Endothelial cell of umbilical vein (primary cell): ENCODE measurements around the gene MICAL3. TPM values are rescaled to one million over a fixed set of nuclear protein-coding genes. Genes with fewer than 3 reads are reported as not detected.

Experiments used
- BruUV-seq: library from RNA; stranded (reverse); fragments of 400-500 nt; replicated peaks from 2 replicates; lab custom pipeline; 2021; lab: Mats Ljungman, UMichigan
- CTCF ChIA-PET: fragments of 300-600, 350-600 bp; sonication (Branson Sonifier 250); formaldehyde crosslinking; loops from one replicate; lab custom pipeline; 2021; ENCODE audit warnings: antibody characterized with exemption, inconsistent platforms; lab: Charles Lee
- POLR2A ChIA-PET: fragments of 300-600, 350-600 bp; sonication (Branson Sonifier 250); formaldehyde crosslinking; loops from one replicate; lab custom pipeline; 2021; ENCODE audit warnings: antibody characterized with exemption, inconsistent platforms; lab: Charles Lee
- DNase-seq: peaks from one replicate; pipeline ENCODE4 v3.0.0-alpha.2; 2011; ENCODE audit warnings: low read depth, low spot score
- FAIRE-seq: peaks from 2 replicates; lab custom pipeline; 2011; peaks lifted over from hg19 to GRCh38; lab: Jason Lieb, UNC
- H2AFZ ChIP-seq: 2 replicates; pipeline ENCODE4 v1.6.0; 2012; ENCODE audit warnings: low read depth, low read length, control low read depth, inconsistent platforms
- H3K27ac ChIP-seq: 2 replicates; pipeline ENCODE4 v1.5.1; 2011; ENCODE audit warnings: low read depth, mild to moderate bottlenecking, control low read depth, low read length, moderate library complexity; ENCODE audit not compliant: insufficient read depth
- H3K27me3 ChIP-seq, 2 experiments: 2 replicates each; pipeline versions ENCODE4 v1.6.0 to v1.6.1; 2011; ENCODE audit warnings: low read length in 2 of 2, mixed read lengths in 1 of 2; ENCODE audit not compliant: control insufficient read depth in 2 of 2, insufficient read depth in 2 of 2
- H3K36me3 ChIP-seq, 2 experiments: 2 replicates in 1 of 2; 3 replicates in 1 of 2; pipeline ENCODE4 v1.5.1; 2011; ENCODE audit warnings: low read length in 2 of 2, mild to moderate bottlenecking in 1 of 2, moderate library complexity in 1 of 2; ENCODE audit not compliant: control insufficient read depth in 2 of 2, insufficient read depth in 2 of 2; ENCODE audit errors: extremely low read depth in 1 of 2
- H3K4me1 ChIP-seq: 3 replicates; pipeline ENCODE4 v1.5.1; 2011; ENCODE audit warnings: mild to moderate bottlenecking, low read length; ENCODE audit not compliant: control insufficient read depth, insufficient read depth; ENCODE audit errors: extremely low read depth
- H3K4me2 ChIP-seq: 2 replicates; pipeline ENCODE4 v1.6.1; 2011; ENCODE audit warnings: low read length, control low read depth, mixed read lengths; ENCODE audit not compliant: insufficient read depth
- H3K4me3 ChIP-seq, 3 experiments: fragments of 200-600 bp in 1 of 3; sonication (generic), shearing (Covaris generic) in 1 of 3; replicated peaks in 1 of 3; 2 replicates each; pipeline ENCODE4 v1.5.1; 2011 to 2016; ENCODE audit warnings: control low read depth in 3 of 3, low read length in 3 of 3, mild to moderate bottlenecking in 2 of 3, inconsistent platforms in 1 of 3, low read depth in 1 of 3, moderate library complexity in 1 of 3; ENCODE audit not compliant: insufficient read depth in 1 of 3
- H3K79me2 ChIP-seq: 2 replicates; pipeline ENCODE4 v1.6.0; 2012; ENCODE audit warnings: low read length, inconsistent platforms; ENCODE audit not compliant: control insufficient read depth, insufficient read depth
- H3K9ac ChIP-seq: replicated peaks from 2 replicates; pipeline ENCODE3; 2011; ENCODE audit warnings: low read length, control low read depth; ENCODE audit not compliant: insufficient read depth; ENCODE audit errors: extremely low read depth
- H3K9me1 ChIP-seq: replicated peaks from 3 replicates; pipeline ENCODE4 v1.6.0; 2011; ENCODE audit warnings: mild to moderate bottlenecking, low read length; ENCODE audit not compliant: control insufficient read depth, insufficient read depth; ENCODE audit errors: extremely low read depth
- H3K9me3 ChIP-seq: replicated peaks from 2 replicates; pipeline ENCODE4 v1.5.1; 2012; ENCODE audit warnings: low read length, inconsistent platforms; ENCODE audit not compliant: control insufficient read depth, insufficient read depth
- H4K20me1 ChIP-seq: replicated peaks from 2 replicates; pipeline ENCODE3; 2011; ENCODE audit warnings: mild to moderate bottlenecking, low read length; ENCODE audit not compliant: control insufficient read depth, insufficient read depth; ENCODE audit errors: extremely low read depth
- CTCF ChIP-seq, 2 donors: IDR thresholded peaks; 1 replicate in 1 of 2; 2 replicates in 1 of 2; pipeline ENCODE4 v1.5.1; 2011; ENCODE audit warnings: low read length in 2 of 2, mild to moderate bottlenecking in 2 of 2, moderate library complexity in 2 of 2, control low read depth in 1 of 2, inconsistent platforms in 1 of 2, low read depth in 1 of 2; ENCODE audit not compliant: insufficient read depth in 1 of 2; ENCODE audit errors: extremely low read depth in 1 of 2
- EZH2 ChIP-seq: IDR thresholded peaks from 2 replicates; pipeline ENCODE4 v1.6.1; 2012; ENCODE audit warnings: borderline replicate concordance, low read depth, mild to moderate bottlenecking, moderate library complexity, low read length, inconsistent platforms; ENCODE audit not compliant: severe bottlenecking
- FOS ChIP-seq: IDR thresholded peaks from 2 replicates; pipeline ENCODE4 v1.6.1; 2011; ENCODE audit warnings: mild to moderate bottlenecking, low read length, moderate library complexity, borderline replicate concordance; ENCODE audit not compliant: insufficient read depth
- GATA2 ChIP-seq: IDR thresholded peaks from 2 replicates; pipeline ENCODE4 v1.7.0; 2011; ENCODE audit warnings: low read depth, mild to moderate bottlenecking, moderate library complexity, mixed read lengths, low read length; ENCODE audit not compliant: insufficient read length, insufficient read depth
- JUN ChIP-seq: IDR thresholded peaks from 2 replicates; pipeline ENCODE4 v1.6.1; 2011; ENCODE audit warnings: borderline replicate concordance, low read depth; ENCODE audit not compliant: insufficient read length, insufficient read depth
- MAX ChIP-seq: IDR thresholded peaks from 2 replicates; pipeline ENCODE4 v1.6.1; 2011; ENCODE audit not compliant: insufficient read depth, insufficient read length
- MYC ChIP-seq: IDR thresholded peaks from one replicate; pipeline ENCODE4 v1.6.1; 2011; ENCODE audit warnings: mild to moderate bottlenecking, low read depth, low read length
- POLR2A ChIP-seq: IDR thresholded peaks from 2 replicates; pipeline ENCODE4 v1.6.1; 2012; ENCODE audit warnings: low read depth, mild to moderate bottlenecking, control low read depth, low read length
- POLR2AphosphoS5 ChIP-seq: IDR thresholded peaks from 2 replicates; pipeline ENCODE4 v1.6.1; 2012; ENCODE audit warnings: low read depth, mild to moderate bottlenecking, control low read depth, low read length, moderate library complexity; ENCODE audit not compliant: insufficient read depth
- dilution Hi-C: fragments of 300-500 bp; cut with MboI; formaldehyde crosslinking; loops from one replicate; pipeline ENCODE4 v1.15.0; 2019; ENCODE audit warnings: low sequenced_read_pairs; ENCODE audit not compliant: extremely low pct_ligation_motif_present
- intact Hi-C: fragments of 100-400 bp; cut with micrococcal nuclease; formaldehyde crosslinking; loops from one replicate; pipeline ENCODE4 v1.10.0; 2022
- polyA plus RNA-seq, 4 experiments: library from polyadenylated mRNA; depleted of rRNA in 3 of 4; stranded (reverse) in 3 of 4; unstranded in 1 of 4; fragments of >200 nt; gene quantifications; 2 replicates each; pipeline versions ENCODE4 v1.2.1 to v1.2.3, GENCODE V29; 2011 to 2012; ENCODE audit warnings: missing spikeins in 1 of 4
- total RNA-seq: library from RNA; stranded (reverse); gene quantifications from 2 replicates; pipeline ENCODE4 v1.2.3, GENCODE V29; 2021

Gene MICAL3
- total and polyA plus RNA-seq, 2 donors (not counting 3 experiments of a cell fraction or from before 2014, with no cell fraction given), result 14.5 to 63.7 TPM

- intact Hi-C loops (loop anchor here (1.0 kb wide), 1 partner anchor 43 kb away; no protein-coding TSS in a partner anchor), dilution Hi-C loops (no loop called here)
- FAIRE-seq, result peak; percentile 33
- Histone ChIP-seq H3K4me1 (peaks cover 9% of the 10 kb centered on the region), H3K36me3 (peaks cover 3 to 7% of the 10 kb centered on the region in 2 experiments), H3K79me2 (no peaks in the 10 kb centered on the region), H3K9me1 (no peaks in the 10 kb centered on the region), H3K27me3 (no peaks in the 10 kb centered on the region), H3K27ac (no peak overlapping the region), H3K4me2 (no peak overlapping the region), H3K9me3 (no peaks in the 10 kb centered on the region), H3K9ac (no peak overlapping the region), H4K20me1 (no peaks in the 10 kb centered on the region), H2AFZ (no peak overlapping the region), H3K4me3 (no peak overlapping the region)
- ChIA-PET POLR2A (no interaction called here), CTCF (interaction anchor here (0.7 to 6.1 kb wide), 19 partner anchors 8 to 710 kb away, joined by 3 to 99 read pairs (median 4); partner anchors contain the start of genes BID and PEX26)
- DNase-seq, result peak; percentile 11
- TF ChIP-seq MYC, result no peak
- TF ChIP-seq CTCF (IDR thresholded peaks at IDR 0.05; ENCODE audit: extremely low read depth in 1 of 2, insufficient read depth in 1 of 2, low read depth in 1 of 2, low read length in 2 of 2), result peak; percentile 42 to 64
- BruUV-seq, result no TSS peak
These were observed 238.9 kb downstream of the MICAL3 start for GRCh38 chr22:17785185-17786184.

- H3K4me3 ChIP-seq, result no peak overlapping the region
- H2AFZ ChIP-seq, result no peak overlapping the region
- H4K20me1 ChIP-seq, result no peaks in the 10 kb centered on the region
- no peaks in the 10 kb centered on the region for H3K9me3 ChIP-seq
- H3K36me3 ChIP-seq, result peaks cover 0 to 7% of the 10 kb centered on the region in 2 experiments
- BruUV-seq, result no TSS peak
- DNase-seq (no peak), FAIRE-seq (no peak)
- CTCF ChIA-PET, result interaction anchor here (1.0 to 6.1 kb wide), 14 partner anchors 7 to 709 kb away, joined by 3 to 99 read pairs (median 4); partner anchors contain the start of gene PEX26
- dilution Hi-C loops (no loop called here), intact Hi-C loops (loop anchor here (1.0 kb wide), 1 partner anchor 42 kb away; no protein-coding TSS in a partner anchor)
- no peaks in the 10 kb centered on the region for H3K79me2 ChIP-seq
- H3K27me3 ChIP-seq, result no peaks in the 10 kb centered on the region
- H3K4me2 ChIP-seq, result no peak overlapping the region
- TF ChIP-seq MAX (no peak), JUN (no peak), FOS (no peak), GATA2 (no peak), CTCF (IDR thresholded peaks at IDR 0.05; ENCODE audit: extremely low read depth in 1 of 2, insufficient read depth in 1 of 2, low read depth in 1 of 2, low read length in 2 of 2) (no peak), POLR2AphosphoS5 (no peak), POLR2A (no peak), EZH2 (no peak)
- H3K4me1 ChIP-seq, result peaks cover 9% of the 10 kb centered on the region
- no peak overlapping the region for H3K27ac ChIP-seq
- no peaks in the 10 kb centered on the region for H3K9me1 ChIP-seq
- no peak overlapping the region for H3K9ac ChIP-seq
- POLR2A ChIA-PET, result no interaction called here
These were observed 239.6 kb downstream of the MICAL3 start for GRCh38 chr22:17784776-17785175.
